ENCODE results near the gene NTSR1. TPM values are rescaled to one million over a fixed set of nuclear protein-coding genes. Genes with fewer than 3 reads are reported as not detected.

NTSR1 gene
- polyA plus RNA-seq, 1 experiment: 0.09 TPM

DNA sequence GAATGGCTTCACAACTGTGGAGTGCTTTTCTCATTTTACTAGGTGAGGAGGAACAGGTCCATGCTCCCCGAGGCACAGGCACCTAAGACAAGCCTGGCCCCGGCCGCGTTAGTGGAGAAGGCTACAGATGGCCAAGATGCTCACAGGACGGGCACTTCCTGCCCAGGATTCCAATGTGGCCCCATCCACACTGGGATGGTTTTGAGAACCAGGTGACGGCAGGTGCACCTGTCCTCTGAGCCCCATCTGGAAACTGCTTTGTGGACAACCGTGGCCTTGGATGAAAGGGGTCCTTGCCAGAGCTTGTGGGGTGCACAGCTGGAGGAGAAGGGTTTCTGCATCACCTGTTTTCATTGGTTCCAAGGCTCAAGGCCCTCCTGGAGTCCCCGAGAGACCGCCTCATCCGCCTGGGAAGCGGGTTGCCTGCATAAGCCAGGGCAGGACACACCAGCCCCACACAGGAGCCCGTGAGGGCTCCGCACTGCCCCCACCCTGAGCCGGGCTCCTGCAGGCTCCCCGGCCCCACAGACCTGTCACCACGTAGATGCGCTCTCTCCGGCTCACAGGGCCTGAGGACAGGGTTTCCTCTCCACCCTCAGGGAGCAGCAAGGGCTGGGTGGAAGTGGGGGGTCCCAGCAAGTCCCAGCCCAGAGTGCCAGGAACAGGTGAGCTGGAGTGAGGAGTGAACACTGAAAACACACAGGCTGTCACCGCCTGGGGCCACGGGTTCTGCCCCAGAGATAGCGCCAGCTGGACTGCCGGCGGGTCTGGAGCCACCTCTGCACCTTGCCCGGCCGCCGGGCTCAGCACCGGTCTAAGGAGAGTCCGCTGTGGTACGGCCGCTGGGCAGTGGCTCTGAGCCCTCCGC is 18.3 kb downstream of the NTSR1 start:
- ChIA-PET CTCF (no interaction called here), POLR2A (no interaction called here)
- DNase-seq (ENCODE audit: low read depth, low spot score): no peak
- peaks cover 50% of the 10 kb centered on the region for H3K27me3 ChIP-seq (ENCODE audit: control insufficient read depth, insufficient read depth, low read length)
- no peak overlapping the region for H3K4me3 ChIP-seq (ENCODE audit: low read depth, low read length)
- TF ChIP-seq, protein P1, sequence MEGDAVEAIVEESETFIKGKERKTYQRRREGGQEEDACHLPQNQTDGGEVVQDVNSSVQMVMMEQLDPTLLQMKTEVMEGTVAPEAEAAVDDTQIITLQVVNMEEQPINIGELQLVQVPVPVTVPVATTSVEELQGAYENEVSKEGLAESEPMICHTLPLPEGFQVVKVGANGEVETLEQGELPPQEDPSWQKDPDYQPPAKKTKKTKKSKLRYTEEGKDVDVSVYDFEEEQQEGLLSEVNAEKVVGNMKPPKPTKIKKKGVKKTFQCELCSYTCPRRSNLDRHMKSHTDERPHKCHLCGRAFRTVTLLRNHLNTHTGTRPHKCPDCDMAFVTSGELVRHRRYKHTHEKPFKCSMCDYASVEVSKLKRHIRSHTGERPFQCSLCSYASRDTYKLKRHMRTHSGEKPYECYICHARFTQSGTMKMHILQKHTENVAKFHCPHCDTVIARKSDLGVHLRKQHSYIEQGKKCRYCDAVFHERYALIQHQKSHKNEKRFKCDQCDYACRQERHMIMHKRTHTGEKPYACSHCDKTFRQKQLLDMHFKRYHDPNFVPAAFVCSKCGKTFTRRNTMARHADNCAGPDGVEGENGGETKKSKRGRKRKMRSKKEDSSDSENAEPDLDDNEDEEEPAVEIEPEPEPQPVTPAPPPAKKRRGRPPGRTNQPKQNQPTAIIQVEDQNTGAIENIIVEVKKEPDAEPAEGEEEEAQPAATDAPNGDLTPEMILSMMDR (IDR thresholded peaks at IDR 0.05; ENCODE audit: low read depth, low read length): no peak
- peaks cover 6% of the 10 kb centered on the region for H3K9me3 ChIP-seq (ENCODE audit: control insufficient read depth, insufficient read depth, low read length)
- H3K27ac ChIP-seq (ENCODE audit: low read depth, low read length): no peak overlapping the region

DNA sequence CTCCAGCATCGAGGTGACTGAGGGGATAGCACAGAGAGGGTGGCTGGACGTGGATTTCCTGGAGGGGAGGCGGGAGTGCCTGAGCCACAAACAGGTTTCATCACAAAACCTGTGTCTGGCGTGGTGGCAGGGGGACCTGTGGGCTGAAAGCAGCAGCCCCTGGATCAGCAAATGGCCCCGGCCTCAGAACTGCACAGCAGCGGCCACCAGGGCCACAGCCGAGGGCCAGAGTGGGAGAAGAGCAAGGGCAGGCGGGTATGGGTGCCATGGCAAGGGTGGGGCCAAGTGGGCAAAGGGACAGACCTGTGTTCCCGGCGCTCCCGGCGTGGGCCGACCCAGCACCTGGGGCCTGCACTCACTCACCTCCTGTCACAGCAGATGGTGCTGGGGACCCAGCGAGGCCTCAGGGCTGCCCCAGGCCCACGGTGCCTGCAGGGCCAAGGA is 19.0 kb downstream of the NTSR1 start:
- ChIA-PET POLR2A (no interaction called here), CTCF (no interaction called here)
- Histone ChIP-seq H3K27ac (ENCODE audit: low read depth, low read length) (no peak overlapping the region), H3K4me3 (ENCODE audit: low read depth, low read length) (no peak overlapping the region), H3K27me3 (ENCODE audit: control insufficient read depth, insufficient read depth, low read length) (peaks cover 43% of the 10 kb centered on the region), H3K9me3 (ENCODE audit: control insufficient read depth, insufficient read depth, low read length) (peaks cover 6% of the 10 kb centered on the region)
- no peak for DNase-seq (ENCODE audit: low read depth, low spot score)
- TF ChIP-seq, protein P1 (IDR thresholded peaks at IDR 0.05; ENCODE audit: low read depth, low read length): no peak

DNA sequence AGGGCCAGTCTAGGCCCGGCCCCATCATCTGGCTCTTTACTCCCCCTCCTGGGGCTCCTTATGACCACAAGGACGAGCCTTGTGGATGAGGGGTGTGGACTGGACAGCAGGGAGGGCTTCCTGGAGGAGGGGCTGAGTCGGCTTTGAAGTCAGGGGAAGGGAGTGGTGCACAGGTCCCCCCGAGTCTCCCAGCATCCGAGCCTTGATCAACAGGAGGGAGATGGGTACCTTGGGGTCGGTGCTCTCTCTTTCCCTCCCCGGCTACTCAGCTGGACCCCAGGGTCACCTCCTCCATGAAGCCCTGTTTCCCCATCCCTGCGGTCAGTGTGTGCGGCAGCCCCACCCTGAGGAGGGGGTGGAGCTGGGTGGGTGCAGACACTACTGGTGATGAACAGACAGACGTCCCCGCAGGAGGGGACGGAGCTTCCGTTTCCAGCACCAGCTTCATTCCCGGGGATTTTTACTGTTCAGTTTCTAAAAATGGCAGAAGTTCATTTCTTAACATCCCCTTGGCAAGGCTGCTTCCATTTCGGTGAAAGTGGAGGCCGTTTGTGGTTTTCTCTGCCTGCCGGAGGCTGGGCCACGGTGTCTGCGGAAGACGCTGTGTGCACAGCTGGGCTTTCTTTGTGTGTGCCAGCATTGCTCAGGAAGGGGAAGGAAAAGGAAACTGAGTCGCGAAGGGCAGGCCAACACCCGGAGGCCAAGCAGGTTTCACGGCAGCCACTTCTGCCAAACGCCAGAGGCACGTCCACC is 19.6 kb downstream of the NTSR1 start:
- Histone ChIP-seq H3K4me3 (ENCODE audit: low read depth, low read length) (no peak overlapping the region), H3K27ac (ENCODE audit: low read depth, low read length) (no peak overlapping the region), H3K9me3 (ENCODE audit: control insufficient read depth, insufficient read depth, low read length) (peaks cover 6% of the 10 kb centered on the region), H3K27me3 (ENCODE audit: control insufficient read depth, insufficient read depth, low read length) (peaks cover 43% of the 10 kb centered on the region)
- CTCF ChIA-PET: no interaction called here
- POLR2A ChIA-PET: no interaction called here
- TF ChIP-seq, protein P1 (IDR thresholded peaks at IDR 0.05; ENCODE audit: low read depth, low read length): no peak
- no peak for DNase-seq (ENCODE audit: low read depth, low spot score)

DNA sequence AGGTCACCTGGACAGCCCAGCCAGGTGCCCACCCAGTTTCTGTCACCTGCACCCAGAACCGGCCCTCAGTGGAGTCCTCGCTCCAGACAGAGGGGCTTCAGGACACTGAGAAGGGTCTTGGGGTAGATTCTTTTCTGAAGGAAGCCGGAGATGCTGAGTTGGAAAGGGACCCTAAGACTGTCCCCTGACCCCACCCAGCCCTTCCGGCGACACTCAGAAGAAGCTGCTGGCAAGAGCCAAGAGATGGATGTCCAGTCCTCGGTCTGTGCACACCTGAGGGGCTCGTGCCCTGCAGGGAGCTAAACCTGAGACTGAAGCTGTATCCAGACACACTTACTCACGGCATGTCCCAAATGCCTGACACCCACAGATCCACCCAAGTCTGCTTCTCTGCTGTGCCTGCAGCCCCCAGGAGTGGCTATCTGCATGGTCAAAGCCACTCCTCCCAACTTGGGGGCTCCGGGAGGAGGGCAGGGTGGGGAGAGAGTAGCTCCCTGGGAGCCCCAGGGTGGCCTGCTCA is 20.2 kb downstream of the NTSR1 start:
- H3K27ac ChIP-seq (ENCODE audit: low read depth, low read length): no peak overlapping the region
- no peak overlapping the region for H3K4me3 ChIP-seq (ENCODE audit: low read depth, low read length)
- peaks cover 42% of the 10 kb centered on the region for H3K27me3 ChIP-seq (ENCODE audit: control insufficient read depth, insufficient read depth, low read length)
- H3K9me3 ChIP-seq (ENCODE audit: control insufficient read depth, insufficient read depth, low read length): peaks cover 6% of the 10 kb centered on the region
- no peak for DNase-seq (ENCODE audit: low read depth, low spot score)
- CTCF ChIA-PET: no interaction called here
- POLR2A ChIA-PET: no interaction called here
- TF ChIP-seq, protein P1 (IDR thresholded peaks at IDR 0.05; ENCODE audit: low read depth, low read length): no peak

DNA sequence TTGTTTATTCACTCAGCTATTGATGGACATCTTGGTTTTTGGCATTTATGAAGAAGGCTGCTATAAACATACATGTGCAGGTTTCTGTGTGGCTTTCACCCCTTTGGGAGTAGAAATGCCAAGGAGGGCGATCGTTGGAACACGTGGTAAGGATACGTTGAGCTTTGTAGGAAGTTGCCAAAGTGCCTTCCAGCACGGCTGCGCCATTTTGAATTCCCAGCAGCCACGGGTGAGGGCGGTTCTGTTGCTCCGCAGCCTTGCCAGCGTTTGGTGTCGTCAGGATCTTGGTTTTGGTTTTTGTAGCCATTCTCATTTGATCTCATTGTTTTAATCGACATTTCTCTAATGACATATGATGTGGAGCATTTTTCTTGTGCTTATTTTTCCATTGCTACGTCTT is 21.8 kb downstream of the NTSR1 start:
- no peak for DNase-seq (ENCODE audit: low read depth, low spot score)
- H3K9me3 ChIP-seq (ENCODE audit: control insufficient read depth, insufficient read depth, low read length): peaks cover 3% of the 10 kb centered on the region
- no peak overlapping the region for H3K4me3 ChIP-seq (ENCODE audit: low read depth, low read length)
- no peak overlapping the region for H3K27ac ChIP-seq (ENCODE audit: low read depth, low read length)
- peaks cover 34% of the 10 kb centered on the region for H3K27me3 ChIP-seq (ENCODE audit: control insufficient read depth, insufficient read depth, low read length)
- ChIA-PET CTCF (no interaction called here), POLR2A (no interaction called here)
- TF ChIP-seq, protein P1 (IDR thresholded peaks at IDR 0.05; ENCODE audit: low read depth, low read length): no peak

All from AG04450 (cell line).